CD4-positive, CD25-positive, alpha-beta regulatory T cell (primary cell): Measurements from ENCODE around the gene PKD1L1. TPM values are rescaled to one million over a fixed set of nuclear protein-coding genes. Genes with fewer than 3 reads are reported as not detected.

Experiments used
- ATAC-seq, 2 donors: fragments of 150-1000 bp; cut with Tn5 transposase; one replicate each; pipeline ENCODE4 v1.10.0; 2021; ENCODE audit warnings: low read depth in 2 of 2, moderate number of reproducible peaks in 2 of 2, moderate library complexity in 1 of 2
- DNase-seq, 3 donors: peaks; one replicate each; pipeline versions ENCODE4 v3.0.0 to v3.0.0-alpha.2; 2012 to 2022; ENCODE audit warnings: mixed read lengths in 1 of 3
- H3K27ac ChIP-seq: one replicate; pipeline ENCODE4 v1.7.0; 2013; ENCODE audit warnings: mild to moderate bottlenecking, low read length; ENCODE audit not compliant: insufficient read depth, poor library complexity, severe bottlenecking
- H3K27me3 ChIP-seq: one replicate; pipeline ENCODE4 v1.7.0; 2013; ENCODE audit warnings: low read length; ENCODE audit not compliant: control insufficient read depth, insufficient read depth
- H3K36me3 ChIP-seq: one replicate; pipeline ENCODE4 v1.7.0; 2013; ENCODE audit warnings: mild to moderate bottlenecking, low read length, moderate library complexity; ENCODE audit not compliant: control insufficient read depth, insufficient read depth
- H3K4me1 ChIP-seq: 2 replicates; pipeline ENCODE4 v1.7.0; 2013; ENCODE audit warnings: mild to moderate bottlenecking, low read length; ENCODE audit not compliant: insufficient read depth, control insufficient read depth, poor library complexity, severe bottlenecking
- H3K4me3 ChIP-seq: one replicate; pipeline ENCODE4 v1.7.0; 2013; ENCODE audit warnings: low read depth, mild to moderate bottlenecking, low read length, moderate library complexity
- H3K9me3 ChIP-seq, 2 experiments: 1 replicate in 1 of 2; 2 replicates in 1 of 2; pipeline ENCODE4 v1.7.0; 2013; ENCODE audit warnings: low read length in 2 of 2, mild to moderate bottlenecking in 1 of 2, moderate library complexity in 1 of 2; ENCODE audit not compliant: control insufficient read depth in 2 of 2
- H3K27ac Mint-ChIP-seq, 3 donors: one replicate each; pipeline ENCODE4 v1.8.0; 2020 to 2022; ENCODE audit warnings: mild to moderate bottlenecking in 3 of 3, mixed read lengths in 3 of 3, moderate library complexity in 2 of 3
- H3K27me3 Mint-ChIP-seq: one replicate; pipeline ENCODE4 v1.8.0; 2022; ENCODE audit warnings: mild to moderate bottlenecking, mixed read lengths
- H3K36me3 Mint-ChIP-seq: one replicate; pipeline ENCODE4 v1.8.0; 2020; ENCODE audit warnings: mixed read lengths
- H3K4me1 Mint-ChIP-seq, 4 donors: one replicate each; pipeline ENCODE4 v1.8.0; 2020 to 2022; ENCODE audit warnings: mixed read lengths in 4 of 4, mild to moderate bottlenecking in 1 of 4
- H3K4me3 Mint-ChIP-seq, 4 donors: one replicate each; pipeline ENCODE4 v1.8.0; 2020 to 2022; ENCODE audit warnings: mild to moderate bottlenecking in 4 of 4, mixed read lengths in 4 of 4, moderate library complexity in 3 of 4
- H3K9me3 Mint-ChIP-seq, 7 donors: one replicate each; pipeline ENCODE4 v1.8.0; 2020 to 2022; ENCODE audit warnings: mixed read lengths in 7 of 7, mild to moderate bottlenecking in 3 of 7, moderate library complexity in 2 of 7
- polyA plus RNA-seq, 4 donors: library from polyadenylated mRNA; unstranded; fragments of 300-500 nt; fragmentation: Illumina TruSeq; gene quantifications; one replicate each; pipeline ENCODE4 v1.2.3, GENCODE V29; 2021
- total RNA-seq: library from RNA; stranded (reverse); gene quantifications from one replicate; pipeline ENCODE4 v1.2.3, GENCODE V29; 2022

PKD1L1 gene
- total and polyA plus RNA-seq, 5 donors from 2014 or later, result 0.02 to 0.17 (median 0.06) TPM; not detected in 2

GRCh38 chr7:47814905-47815613 is 133.2 kb downstream of the PKD1L1 start:
- DNase-seq (no peak), ATAC-seq (no peak)
- Histone ChIP-seq H3K4me1 (no peaks in the 10 kb centered on the region), H3K27me3 (no peaks in the 10 kb centered on the region), H3K27ac (no peak overlapping the region), H3K4me3 (no peak overlapping the region), H3K36me3 (no peaks in the 10 kb centered on the region), H3K9me3 (no peaks in the 10 kb centered on the region)
- Mint-ChIP-seq H3K4me1 (no peaks in the 10 kb centered on the region), H3K36me3 (no peaks in the 10 kb centered on the region), H3K4me3 (no peak overlapping the region), H3K27me3 (no peaks in the 10 kb centered on the region), H3K9me3 (no peaks in the 10 kb centered on the region), H3K27ac (no peak overlapping the region)

DNA sequence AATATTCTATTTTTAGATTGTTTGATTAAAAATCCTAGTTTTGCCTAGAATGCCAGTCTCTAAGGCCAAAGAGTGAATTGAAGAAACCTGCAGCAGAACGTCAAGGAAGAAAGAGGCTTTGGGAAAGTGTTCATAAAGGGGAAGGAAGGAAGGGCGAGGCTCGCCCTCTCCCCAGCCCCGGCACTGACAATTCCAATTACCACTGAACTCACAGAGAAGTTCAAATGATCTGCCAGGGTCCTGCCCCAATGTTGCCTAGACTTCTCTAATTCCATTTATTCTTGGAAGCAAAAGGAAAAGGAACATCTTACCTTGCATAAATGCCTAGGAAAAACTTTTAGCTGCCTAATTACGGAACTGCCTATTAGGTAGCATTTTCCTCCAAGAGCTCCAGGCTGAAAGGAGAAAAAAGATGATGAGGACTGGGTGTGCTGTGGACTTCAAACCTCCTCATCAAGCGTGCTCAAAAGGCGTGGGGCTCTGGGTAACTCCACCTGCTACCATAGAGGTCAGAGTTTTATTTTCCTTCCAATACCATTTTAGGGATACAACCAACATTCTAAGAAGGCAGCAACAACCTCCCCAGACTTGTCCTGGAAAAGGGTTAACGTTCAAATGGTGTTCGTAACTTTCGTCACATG is 134.5 kb downstream of the PKD1L1 start:
- no peaks in the 10 kb centered on the region for H3K4me1 ChIP-seq
- Mint-ChIP-seq H3K4me1 (no peaks in the 10 kb centered on the region), H3K36me3 (no peaks in the 10 kb centered on the region), H3K27me3 (no peaks in the 10 kb centered on the region), H3K27ac (no peak overlapping the region), H3K4me3 (no peak overlapping the region), H3K9me3 (no peaks in the 10 kb centered on the region)
- no peaks in the 10 kb centered on the region for H3K36me3 ChIP-seq
- no peak overlapping the region for H3K27ac ChIP-seq
- DNase-seq, result no peak
- no peak overlapping the region for H3K4me3 ChIP-seq
- H3K27me3 ChIP-seq, result no peaks in the 10 kb centered on the region
- ATAC-seq, result no peak
- no peaks in the 10 kb centered on the region for H3K9me3 ChIP-seq

- Mint-ChIP-seq H3K27me3 (no peaks in the 10 kb centered on the region), H3K4me1 (no peaks in the 10 kb centered on the region), H3K36me3 (no peaks in the 10 kb centered on the region), H3K9me3 (no peaks in the 10 kb centered on the region), H3K27ac (no peak overlapping the region), H3K4me3 (no peak overlapping the region)
- no peaks in the 10 kb centered on the region for H3K27me3 ChIP-seq
- no peaks in the 10 kb centered on the region for H3K36me3 ChIP-seq
- H3K27ac ChIP-seq, result no peak overlapping the region
- H3K4me3 ChIP-seq, result no peak overlapping the region
- ATAC-seq, result no peak
- no peak for DNase-seq
- H3K9me3 ChIP-seq, result no peaks in the 10 kb centered on the region
- H3K4me1 ChIP-seq, result no peaks in the 10 kb centered on the region
These were observed 135.7 kb downstream of the PKD1L1 start for GRCh38 chr7:47812429-47813136.

- no peaks in the 10 kb centered on the region for H3K36me3 Mint-ChIP-seq
- no peaks in the 10 kb centered on the region for H3K9me3 ChIP-seq
- H3K27me3 ChIP-seq, result no peaks in the 10 kb centered on the region
- no peak for ATAC-seq
- H3K36me3 ChIP-seq, result no peaks in the 10 kb centered on the region
- no peak overlapping the region for H3K4me3 Mint-ChIP-seq
- H3K4me3 ChIP-seq, result no peak overlapping the region
- H3K27ac Mint-ChIP-seq, result no peak overlapping the region
- DNase-seq, result no peak
- no peaks in the 10 kb centered on the region for H3K9me3 Mint-ChIP-seq
- H3K4me1 Mint-ChIP-seq, result no peaks in the 10 kb centered on the region
- H3K4me1 ChIP-seq, result no peaks in the 10 kb centered on the region
- no peak overlapping the region for H3K27ac ChIP-seq
- H3K27me3 Mint-ChIP-seq, result no peaks in the 10 kb centered on the region
These were observed 136.5 kb downstream of the PKD1L1 start for GRCh38 chr7:47811632-47812380.

GRCh38 chr7:47809387-47809786 is 138.9 kb downstream of the PKD1L1 start:
- H3K4me3 Mint-ChIP-seq, result no peak overlapping the region
- ATAC-seq, result no peak
- Histone ChIP-seq H3K4me3 (no peak overlapping the region), H3K9me3 (no peaks in the 10 kb centered on the region), H3K36me3 (no peaks in the 10 kb centered on the region), H3K4me1 (no peaks in the 10 kb centered on the region), H3K27me3 (no peaks in the 10 kb centered on the region), H3K27ac (no peak overlapping the region)
- H3K36me3 Mint-ChIP-seq, result no peaks in the 10 kb centered on the region
- H3K27me3 Mint-ChIP-seq, result no peaks in the 10 kb centered on the region
- no peaks in the 10 kb centered on the region for H3K4me1 Mint-ChIP-seq
- no peak for DNase-seq
- H3K27ac Mint-ChIP-seq, result no peak overlapping the region
- H3K9me3 Mint-ChIP-seq, result no peaks in the 10 kb centered on the region

DNA sequence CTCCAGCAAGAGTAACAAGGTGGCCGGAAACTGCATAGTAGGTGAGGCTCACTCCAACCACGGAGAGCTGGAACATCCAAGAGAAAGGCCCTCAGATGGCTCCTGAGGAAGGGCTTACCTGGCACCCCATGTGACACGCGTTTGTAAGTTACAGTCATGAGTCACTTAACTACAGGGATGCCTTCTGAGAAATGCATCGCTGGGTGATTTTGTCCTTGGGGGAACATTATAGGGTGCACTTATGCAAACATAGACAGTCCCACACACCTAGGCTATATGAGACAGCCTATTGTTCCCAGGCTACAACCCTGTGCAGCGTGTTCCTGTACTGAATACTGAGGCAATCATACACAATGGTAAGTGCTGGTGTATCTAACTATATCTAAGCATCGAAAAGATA is 139.9 kb downstream of the PKD1L1 start:
- Histone ChIP-seq H3K4me1 (no peaks in the 10 kb centered on the region), H3K27ac (no peak overlapping the region), H3K9me3 (no peaks in the 10 kb centered on the region), H3K4me3 (no peak overlapping the region), H3K27me3 (no peaks in the 10 kb centered on the region), H3K36me3 (no peaks in the 10 kb centered on the region)
- H3K9me3 Mint-ChIP-seq, result no peaks in the 10 kb centered on the region
- no peaks in the 10 kb centered on the region for H3K27me3 Mint-ChIP-seq
- no peaks in the 10 kb centered on the region for H3K36me3 Mint-ChIP-seq
- no peak overlapping the region for H3K4me3 Mint-ChIP-seq
- ATAC-seq (no peak), DNase-seq (no peak)
- no peak overlapping the region for H3K27ac Mint-ChIP-seq
- H3K4me1 Mint-ChIP-seq, result no peaks in the 10 kb centered on the region

- H3K9me3 ChIP-seq, result no peaks in the 10 kb centered on the region
- H3K27me3 Mint-ChIP-seq, result no peaks in the 10 kb centered on the region
- no peak overlapping the region for H3K4me3 ChIP-seq
- no peak overlapping the region for H3K4me3 Mint-ChIP-seq
- no peaks in the 10 kb centered on the region for H3K36me3 ChIP-seq
- H3K4me1 Mint-ChIP-seq, result no peaks in the 10 kb centered on the region
- H3K36me3 Mint-ChIP-seq, result no peaks in the 10 kb centered on the region
- H3K27ac Mint-ChIP-seq, result no peak overlapping the region
- no peaks in the 10 kb centered on the region for H3K27me3 ChIP-seq
- ATAC-seq (no peak), DNase-seq (no peak)
- no peaks in the 10 kb centered on the region for H3K9me3 Mint-ChIP-seq
- no peak overlapping the region for H3K27ac ChIP-seq
- no peaks in the 10 kb centered on the region for H3K4me1 ChIP-seq
These were observed 140.5 kb downstream of the PKD1L1 start for GRCh38 chr7:47807756-47808155.
